ENCODE data around the gene EEF1G. TPM values are rescaled to one million over a fixed set of nuclear protein-coding genes. Genes with fewer than 3 reads are reported as not detected.

Gene EEF1G
- total RNA-seq, 1 experiment from 2014 or later: 2,008 TPM

DNA sequence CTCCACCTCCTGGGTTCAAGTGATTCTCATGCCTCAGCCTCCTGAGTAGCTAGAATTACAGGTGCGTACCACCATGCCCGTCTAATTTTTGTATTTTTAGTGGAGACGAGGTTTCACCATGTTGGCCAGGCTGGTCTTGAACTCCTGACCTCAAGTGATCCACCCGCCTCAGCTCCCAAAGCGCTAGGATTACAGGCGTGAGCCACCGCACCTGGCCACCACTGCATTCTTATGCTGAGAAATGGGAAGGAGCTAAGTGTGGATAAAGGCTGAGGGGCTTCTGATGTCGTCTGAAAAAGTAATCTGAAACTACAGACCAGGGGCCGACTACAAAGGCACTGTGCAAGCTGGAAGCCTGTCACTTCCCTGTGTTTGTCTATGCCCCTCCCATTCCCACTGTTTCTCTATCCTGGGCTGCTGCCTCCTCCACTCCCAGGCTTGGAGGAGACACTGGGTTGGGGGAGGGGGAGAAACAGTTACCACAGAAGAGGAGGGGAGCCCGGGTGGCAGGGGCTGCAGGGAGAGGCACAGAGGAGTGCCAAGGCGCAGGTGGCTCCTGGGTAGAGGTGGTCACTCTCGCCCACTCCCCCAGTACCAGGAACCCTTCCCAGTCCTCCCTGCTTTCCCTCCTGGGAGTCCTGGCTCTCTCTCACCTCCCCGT is 30.9 kb upstream of the EEF1G start:
- H3K27me3 ChIP-seq (ENCODE audit: insufficient read depth, low read depth): no peaks in the 10 kb centered on the region
- peaks cover 8% of the 10 kb centered on the region for H3K4me1 ChIP-seq (replicated peaks; ENCODE audit: insufficient read depth)
- H3K27ac ChIP-seq: no peak overlapping the region
- POLR2A ChIA-PET (ENCODE audit: unreplicated experiment): interaction anchor here (0.7 kb wide), 1 partner anchor 8 kb away, joined by 3 read pairs; no protein-coding TSS in a partner anchor
- intact Hi-C loops (cut with micrococcal nuclease; ENCODE audit: unreplicated experiment): no loop called here
- no peaks in the 10 kb centered on the region for H4K20me1 ChIP-seq (ENCODE audit: insufficient read depth)
- 0 out of 2 replicates have a peak, but pooled peaks cover 2% of the 10 kb centered on the region for H3K36me3 ChIP-seq (ENCODE audit: low read depth)
- no peak overlapping the region for H3K4me3 ChIP-seq
- no peaks in the 10 kb centered on the region for H3K9me3 ChIP-seq (ENCODE audit: insufficient read depth, low read depth)
- peaks cover 37% of the 10 kb centered on the region for H3F3A ChIP-seq (ENCODE audit: insufficient read depth, low read depth)
- no peaks in the 10 kb centered on the region for H3K9me2 ChIP-seq (ENCODE audit: insufficient read depth)
- H2AFZ ChIP-seq: no peak overlapping the region
- peaks cover 19% of the 10 kb centered on the region for H3K79me2 ChIP-seq (ENCODE audit: low read depth)
- no peak for TF ChIP-seq EZH2 (IDR thresholded peaks at IDR 0.05; ENCODE audit: low read depth)
- TF ChIP-seq, protein P1, sequence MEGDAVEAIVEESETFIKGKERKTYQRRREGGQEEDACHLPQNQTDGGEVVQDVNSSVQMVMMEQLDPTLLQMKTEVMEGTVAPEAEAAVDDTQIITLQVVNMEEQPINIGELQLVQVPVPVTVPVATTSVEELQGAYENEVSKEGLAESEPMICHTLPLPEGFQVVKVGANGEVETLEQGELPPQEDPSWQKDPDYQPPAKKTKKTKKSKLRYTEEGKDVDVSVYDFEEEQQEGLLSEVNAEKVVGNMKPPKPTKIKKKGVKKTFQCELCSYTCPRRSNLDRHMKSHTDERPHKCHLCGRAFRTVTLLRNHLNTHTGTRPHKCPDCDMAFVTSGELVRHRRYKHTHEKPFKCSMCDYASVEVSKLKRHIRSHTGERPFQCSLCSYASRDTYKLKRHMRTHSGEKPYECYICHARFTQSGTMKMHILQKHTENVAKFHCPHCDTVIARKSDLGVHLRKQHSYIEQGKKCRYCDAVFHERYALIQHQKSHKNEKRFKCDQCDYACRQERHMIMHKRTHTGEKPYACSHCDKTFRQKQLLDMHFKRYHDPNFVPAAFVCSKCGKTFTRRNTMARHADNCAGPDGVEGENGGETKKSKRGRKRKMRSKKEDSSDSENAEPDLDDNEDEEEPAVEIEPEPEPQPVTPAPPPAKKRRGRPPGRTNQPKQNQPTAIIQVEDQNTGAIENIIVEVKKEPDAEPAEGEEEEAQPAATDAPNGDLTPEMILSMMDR (conservative IDR thresholded peaks at IDR 0.05): no peak
- DNase-seq: no peak
- BruUV-seq (replicated peaks): no TSS peak
- H3K4me2 ChIP-seq: no peak overlapping the region
- CTCF ChIA-PET: no interaction called here

DNA sequence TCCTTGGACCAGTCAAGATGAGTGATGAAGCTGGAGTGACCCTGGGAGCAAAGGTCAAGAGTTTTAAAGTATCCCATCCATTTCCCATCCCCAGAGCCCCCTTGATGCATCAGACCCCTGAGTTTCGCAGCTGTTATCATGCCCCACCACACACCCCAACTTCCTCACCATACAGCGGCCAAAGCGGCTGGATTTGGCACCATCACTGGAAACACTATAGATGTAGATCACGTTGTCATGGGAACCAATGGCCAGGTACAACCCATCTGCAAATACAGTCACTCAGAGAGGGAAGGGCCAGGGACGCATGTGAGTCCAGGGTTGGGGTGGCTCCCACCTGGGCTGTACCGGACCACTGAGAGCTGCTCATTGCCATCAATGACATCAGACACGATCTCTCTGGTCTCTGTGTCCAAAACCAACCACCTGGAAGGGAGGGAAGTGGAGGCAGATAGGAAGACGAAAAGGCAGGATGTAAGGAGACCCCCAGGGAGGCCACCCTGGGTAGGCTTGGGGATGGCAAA is 30.1 kb upstream of the EEF1G start:
- POLR2A ChIA-PET (ENCODE audit: unreplicated experiment): no interaction called here
- no peaks in the 10 kb centered on the region for H3K27me3 ChIP-seq (ENCODE audit: insufficient read depth, low read depth)
- no peaks in the 10 kb centered on the region for H3K9me3 ChIP-seq (ENCODE audit: insufficient read depth, low read depth)
- no peak for TF ChIP-seq EZH2 (IDR thresholded peaks at IDR 0.05; ENCODE audit: low read depth)
- TF ChIP-seq, protein P1 (conservative IDR thresholded peaks at IDR 0.05): no peak
- no peak overlapping the region for H3K4me2 ChIP-seq
- peaks cover 42% of the 10 kb centered on the region for H3F3A ChIP-seq (ENCODE audit: insufficient read depth, low read depth)
- 0 out of 2 replicates have a peak, but pooled peaks cover 2% of the 10 kb centered on the region for H3K36me3 ChIP-seq (ENCODE audit: low read depth)
- H3K4me1 ChIP-seq (replicated peaks; ENCODE audit: insufficient read depth): peaks cover 14% of the 10 kb centered on the region
- no peak overlapping the region for H2AFZ ChIP-seq
- no peak for DNase-seq
- intact Hi-C loops (cut with micrococcal nuclease; ENCODE audit: unreplicated experiment): no loop called here
- H3K79me2 ChIP-seq (ENCODE audit: low read depth): peaks cover 26% of the 10 kb centered on the region
- H3K4me3 ChIP-seq: no peak overlapping the region
- CTCF ChIA-PET: interaction anchor here (0.9 kb wide), 1 partner anchor 8 kb away, joined by 3 read pairs; no protein-coding TSS in a partner anchor
- no peak overlapping the region for H3K27ac ChIP-seq
- H3K9me2 ChIP-seq (ENCODE audit: insufficient read depth): no peaks in the 10 kb centered on the region
- no peaks in the 10 kb centered on the region for H4K20me1 ChIP-seq (ENCODE audit: insufficient read depth)
- BruUV-seq (replicated peaks): no TSS peak

DNA sequence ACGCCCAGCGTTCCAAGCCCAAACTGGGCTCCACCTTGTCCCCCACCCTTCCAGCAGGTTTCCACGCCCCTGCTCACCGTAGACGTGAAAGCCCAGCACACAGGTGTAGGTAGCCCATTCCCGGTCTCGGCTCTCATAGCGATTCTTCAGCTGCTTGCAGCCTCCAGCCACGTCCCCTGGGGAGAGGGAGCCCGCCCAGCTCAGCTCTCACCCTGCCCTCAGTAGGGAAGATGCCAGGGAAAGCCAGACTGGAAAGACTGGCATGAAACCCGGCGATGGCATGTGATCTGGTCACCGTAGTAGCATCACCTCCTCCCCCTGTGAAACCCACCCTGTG is 29.3 kb upstream of the EEF1G start:
- TF ChIP-seq EZH2 (IDR thresholded peaks at IDR 0.05; ENCODE audit: low read depth): no peak
- TF ChIP-seq, protein P1 (conservative IDR thresholded peaks at IDR 0.05): no peak
- Histone ChIP-seq H3K9me3 (ENCODE audit: insufficient read depth, low read depth) (no peaks in the 10 kb centered on the region), H3K36me3 (ENCODE audit: low read depth) (peaks cover 7% of the 10 kb centered on the region), H3K27ac (no peak overlapping the region), H3K4me1 (replicated peaks; ENCODE audit: insufficient read depth) (peaks cover 17% of the 10 kb centered on the region), H3K27me3 (ENCODE audit: insufficient read depth, low read depth) (no peaks in the 10 kb centered on the region), H2AFZ (no peak overlapping the region), H3K79me2 (ENCODE audit: low read depth) (peaks cover 34% of the 10 kb centered on the region), H3K4me2 (no peak overlapping the region), H4K20me1 (ENCODE audit: insufficient read depth) (no peaks in the 10 kb centered on the region; the same call in 1 of the 2 replicates), H3F3A (ENCODE audit: insufficient read depth, low read depth) (peaks cover 49% of the 10 kb centered on the region), H3K9me2 (ENCODE audit: insufficient read depth) (no peaks in the 10 kb centered on the region), H3K4me3 (no peak overlapping the region)
- POLR2A ChIA-PET (ENCODE audit: unreplicated experiment): no interaction called here
- no peak for DNase-seq
- CTCF ChIA-PET: interaction anchor here (0.9 kb wide), 1 partner anchor 9 kb away, joined by 3 read pairs; no protein-coding TSS in a partner anchor
- intact Hi-C loops (cut with micrococcal nuclease; ENCODE audit: unreplicated experiment): no loop called here
- BruUV-seq (replicated peaks): no TSS peak
